ENCODE data around the gene HOXD9.

DNA sequence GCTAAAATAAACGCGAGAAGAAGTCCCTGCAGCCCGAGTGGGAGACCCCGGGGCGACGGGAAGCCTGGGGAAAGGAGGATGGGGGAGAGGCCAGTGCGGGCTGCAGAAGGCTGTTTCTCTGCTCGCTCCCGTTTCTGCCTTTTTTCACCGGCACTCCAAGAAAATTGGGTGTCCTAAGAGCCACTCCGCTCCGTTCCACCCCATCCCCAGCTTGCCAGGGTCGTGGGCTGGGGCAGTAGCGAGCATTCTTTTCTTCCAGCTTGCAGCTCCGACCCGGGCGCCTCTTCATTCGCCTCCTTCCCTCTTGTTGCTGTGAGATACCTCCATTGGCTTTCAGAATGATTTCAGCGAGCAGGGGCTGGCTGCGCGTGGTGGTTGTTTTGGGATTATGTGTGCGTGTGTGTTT is 35.7 kb downstream of the HOXD9 start:
- TF ChIP-seq, protein P1, sequence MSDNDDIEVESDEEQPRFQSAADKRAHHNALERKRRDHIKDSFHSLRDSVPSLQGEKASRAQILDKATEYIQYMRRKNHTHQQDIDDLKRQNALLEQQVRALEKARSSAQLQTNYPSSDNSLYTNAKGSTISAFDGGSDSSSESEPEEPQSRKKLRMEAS (IDR thresholded peaks at IDR 0.05; ENCODE audit: insufficient read depth, insufficient read length) = no peak
- TF ChIP-seq, protein P2, sequence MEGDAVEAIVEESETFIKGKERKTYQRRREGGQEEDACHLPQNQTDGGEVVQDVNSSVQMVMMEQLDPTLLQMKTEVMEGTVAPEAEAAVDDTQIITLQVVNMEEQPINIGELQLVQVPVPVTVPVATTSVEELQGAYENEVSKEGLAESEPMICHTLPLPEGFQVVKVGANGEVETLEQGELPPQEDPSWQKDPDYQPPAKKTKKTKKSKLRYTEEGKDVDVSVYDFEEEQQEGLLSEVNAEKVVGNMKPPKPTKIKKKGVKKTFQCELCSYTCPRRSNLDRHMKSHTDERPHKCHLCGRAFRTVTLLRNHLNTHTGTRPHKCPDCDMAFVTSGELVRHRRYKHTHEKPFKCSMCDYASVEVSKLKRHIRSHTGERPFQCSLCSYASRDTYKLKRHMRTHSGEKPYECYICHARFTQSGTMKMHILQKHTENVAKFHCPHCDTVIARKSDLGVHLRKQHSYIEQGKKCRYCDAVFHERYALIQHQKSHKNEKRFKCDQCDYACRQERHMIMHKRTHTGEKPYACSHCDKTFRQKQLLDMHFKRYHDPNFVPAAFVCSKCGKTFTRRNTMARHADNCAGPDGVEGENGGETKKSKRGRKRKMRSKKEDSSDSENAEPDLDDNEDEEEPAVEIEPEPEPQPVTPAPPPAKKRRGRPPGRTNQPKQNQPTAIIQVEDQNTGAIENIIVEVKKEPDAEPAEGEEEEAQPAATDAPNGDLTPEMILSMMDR (IDR thresholded peaks at IDR 0.05; ENCODE audit: extremely low read depth in 1 of 2, insufficient read depth in 1 of 2, low read depth in 1 of 2, low read length in 2 of 2) = no peak
- TF ChIP-seq FOS (IDR thresholded peaks at IDR 0.05; ENCODE audit: borderline replicate concordance, insufficient read depth, low read length) = no peak
- no peak for TF ChIP-seq EZH2 (IDR thresholded peaks at IDR 0.05; ENCODE audit: borderline replicate concordance, low read depth, low read length, severe bottlenecking)

Data from endothelial cell of umbilical vein (primary cell).